Smooth muscle cell (in vitro differentiated cells): ENCODE measurements around the gene VAV2. TPM values are rescaled to one million over a fixed set of nuclear protein-coding genes. Genes with fewer than 3 reads are reported as not detected.
A peak's percentile ranks its signal among the peaks of the same experiment; 100 is the strongest.

ENCODE experiments used
- DNase-seq: peaks from one replicate; lab custom pipeline; 2025; ENCODE audit not compliant: unreplicated experiment; lab: John Stamatoyannopoulos, UW
- H2AFZ ChIP-seq: fragments of 200-600 bp; sonication (generic); 2 replicates; pipeline ENCODE4 v1.6.0; 2016; ENCODE audit warnings: antibody characterized with exemption, low read depth, mild to moderate bottlenecking
- H3F3A ChIP-seq: fragments of 200-600 bp; sonication (generic); 2 replicates; pipeline ENCODE4 v1.6.0; 2017; ENCODE audit warnings: antibody characterized with exemption, low read depth
- H3K27ac ChIP-seq: fragments of 200-600 bp; sonication (generic); 2 replicates; pipeline ENCODE4 v1.5.1; 2016; ENCODE audit warnings: low read depth, mild to moderate bottlenecking
- H3K27me3 ChIP-seq: fragments of 200-600 bp; sonication (generic); 2 replicates; pipeline ENCODE4 v1.6.1; 2016; ENCODE audit warnings: low read depth, mild to moderate bottlenecking
- H3K36me3 ChIP-seq: fragments of 200-600 bp; sonication (generic); 2 replicates; pipeline ENCODE4 v1.5.1; 2016; ENCODE audit warnings: low read depth
- H3K4me1 ChIP-seq: fragments of 200-600 bp; sonication (generic); 2 replicates; pipeline ENCODE4 v1.5.1; 2016; ENCODE audit warnings: low read depth
- H3K4me2 ChIP-seq: fragments of 200-600 bp; sonication (generic); 2 replicates; pipeline ENCODE4 v1.6.0; 2016; ENCODE audit warnings: mild to moderate bottlenecking
- H3K4me3 ChIP-seq: fragments of 200-600 bp; sonication (generic); 2 replicates; pipeline ENCODE4 v1.5.1; 2016; ENCODE audit warnings: mild to moderate bottlenecking
- H3K79me2 ChIP-seq: fragments of 200-600 bp; sonication (generic); 2 replicates; pipeline ENCODE4 v1.6.0; 2016; ENCODE audit warnings: low read depth, mild to moderate bottlenecking
- H3K9ac ChIP-seq: fragments of 200-600 bp; sonication (generic); 2 replicates; pipeline ENCODE4 v1.6.0; 2016; ENCODE audit warnings: low read depth
- H3K9me3 ChIP-seq: fragments of 200-600 bp; sonication (generic); replicated peaks from 2 replicates; pipeline ENCODE4 v1.5.1; 2016; ENCODE audit warnings: low read depth
- H4K20me1 ChIP-seq: fragments of 200-600 bp; sonication (generic); 2 replicates; pipeline ENCODE4 v1.6.0; 2016; ENCODE audit warnings: low read depth
- WGBS: methylation state at CpG from one replicate; pipeline ENCODE4 v1.1.7; 2016; ENCODE audit warnings: low lambda C conversion rate; 5-methylcytosine and 5-hydroxymethylcytosine counted together
- polyA plus RNA-seq: library from polyadenylated mRNA; unstranded; fragments of >200 nt; fragmentation: Nextera tagmentation; extraction: Ambion mirVana; gene quantifications from 2 replicates; pipeline ENCODE4 v1.2.1, GENCODE V29; 2016
- total RNA-seq: library from RNA; depleted of rRNA; stranded (reverse); fragments of >200 nt; gene quantifications from 2 replicates; pipeline ENCODE4 v1.2.3, GENCODE V29; 2014
- TF ChIP-seq, protein P1 (sequence below): fragments of 200-600 bp; sonication (generic); IDR thresholded peaks from 2 replicates; pipeline ENCODE4 v1.5.1; 2017; ENCODE audit warnings: borderline replicate concordance, mild to moderate bottlenecking, antibody characterized with exemption; ENCODE audit not compliant: insufficient read depth, poor library complexity, severe bottlenecking

The VAV2 gene, protein sequence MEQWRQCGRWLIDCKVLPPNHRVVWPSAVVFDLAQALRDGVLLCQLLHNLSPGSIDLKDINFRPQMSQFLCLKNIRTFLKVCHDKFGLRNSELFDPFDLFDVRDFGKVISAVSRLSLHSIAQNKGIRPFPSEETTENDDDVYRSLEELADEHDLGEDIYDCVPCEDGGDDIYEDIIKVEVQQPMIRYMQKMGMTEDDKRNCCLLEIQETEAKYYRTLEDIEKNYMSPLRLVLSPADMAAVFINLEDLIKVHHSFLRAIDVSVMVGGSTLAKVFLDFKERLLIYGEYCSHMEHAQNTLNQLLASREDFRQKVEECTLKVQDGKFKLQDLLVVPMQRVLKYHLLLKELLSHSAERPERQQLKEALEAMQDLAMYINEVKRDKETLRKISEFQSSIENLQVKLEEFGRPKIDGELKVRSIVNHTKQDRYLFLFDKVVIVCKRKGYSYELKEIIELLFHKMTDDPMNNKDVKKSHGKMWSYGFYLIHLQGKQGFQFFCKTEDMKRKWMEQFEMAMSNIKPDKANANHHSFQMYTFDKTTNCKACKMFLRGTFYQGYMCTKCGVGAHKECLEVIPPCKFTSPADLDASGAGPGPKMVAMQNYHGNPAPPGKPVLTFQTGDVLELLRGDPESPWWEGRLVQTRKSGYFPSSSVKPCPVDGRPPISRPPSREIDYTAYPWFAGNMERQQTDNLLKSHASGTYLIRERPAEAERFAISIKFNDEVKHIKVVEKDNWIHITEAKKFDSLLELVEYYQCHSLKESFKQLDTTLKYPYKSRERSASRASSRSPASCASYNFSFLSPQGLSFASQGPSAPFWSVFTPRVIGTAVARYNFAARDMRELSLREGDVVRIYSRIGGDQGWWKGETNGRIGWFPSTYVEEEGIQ
- total RNA-seq: 26.2 and 27.4 TPM in 2 replicates
- polyA plus RNA-seq: 35.3 and 59.4 TPM in 2 replicates

DNA sequence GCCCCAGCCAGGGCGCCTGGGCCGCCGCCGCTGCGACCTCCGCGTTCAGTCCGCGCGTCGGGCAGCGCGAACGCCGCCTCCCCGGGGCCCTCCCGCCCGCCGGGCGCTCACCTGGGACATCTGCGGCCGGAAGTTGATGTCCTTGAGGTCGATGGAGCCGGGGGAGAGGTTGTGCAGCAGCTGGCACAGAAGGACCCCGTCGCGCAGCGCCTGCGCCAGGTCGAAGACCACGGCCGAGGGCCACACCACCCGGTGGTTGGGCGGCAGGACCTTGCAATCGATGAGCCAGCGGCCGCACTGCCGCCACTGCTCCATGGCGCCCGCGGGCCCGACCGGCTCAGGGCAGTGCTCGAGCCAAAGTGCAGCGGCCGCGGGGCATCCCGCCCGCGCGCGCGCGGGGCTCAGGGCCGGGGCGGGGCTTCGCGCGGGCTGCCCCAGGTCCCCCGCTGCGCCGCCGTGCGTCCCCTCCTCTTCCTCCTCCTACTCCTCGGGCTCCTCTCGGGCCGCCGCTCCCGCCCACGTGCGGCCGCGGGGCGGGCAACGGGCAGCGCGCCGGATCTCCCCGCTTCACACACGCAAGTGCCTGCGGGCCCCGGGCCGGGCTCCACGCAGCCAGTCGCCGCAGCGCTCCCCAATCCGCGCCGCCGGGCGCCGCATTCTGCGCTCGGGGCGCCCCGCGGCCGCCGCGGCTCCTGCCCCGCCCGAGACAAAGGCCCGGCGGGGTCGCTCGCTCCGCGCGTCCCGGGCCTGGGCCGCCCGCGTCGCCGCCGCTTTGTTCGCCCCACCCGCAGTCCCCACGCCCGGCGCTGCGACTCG lies at the start of gene VAV2:
VAV2 (minus strand) TSS at position 361 of the 816 bp plus-strand sequence; CDS start at position 315, 46 bp downstream.
- H3K79me2 ChIP-seq: peaks cover 45% of the 10 kb centered on the region
- peak within 1 kb of the TSS; percentile 67 for H2AFZ ChIP-seq
- DNase-seq: peak; percentile 43
- TF ChIP-seq, protein P1, sequence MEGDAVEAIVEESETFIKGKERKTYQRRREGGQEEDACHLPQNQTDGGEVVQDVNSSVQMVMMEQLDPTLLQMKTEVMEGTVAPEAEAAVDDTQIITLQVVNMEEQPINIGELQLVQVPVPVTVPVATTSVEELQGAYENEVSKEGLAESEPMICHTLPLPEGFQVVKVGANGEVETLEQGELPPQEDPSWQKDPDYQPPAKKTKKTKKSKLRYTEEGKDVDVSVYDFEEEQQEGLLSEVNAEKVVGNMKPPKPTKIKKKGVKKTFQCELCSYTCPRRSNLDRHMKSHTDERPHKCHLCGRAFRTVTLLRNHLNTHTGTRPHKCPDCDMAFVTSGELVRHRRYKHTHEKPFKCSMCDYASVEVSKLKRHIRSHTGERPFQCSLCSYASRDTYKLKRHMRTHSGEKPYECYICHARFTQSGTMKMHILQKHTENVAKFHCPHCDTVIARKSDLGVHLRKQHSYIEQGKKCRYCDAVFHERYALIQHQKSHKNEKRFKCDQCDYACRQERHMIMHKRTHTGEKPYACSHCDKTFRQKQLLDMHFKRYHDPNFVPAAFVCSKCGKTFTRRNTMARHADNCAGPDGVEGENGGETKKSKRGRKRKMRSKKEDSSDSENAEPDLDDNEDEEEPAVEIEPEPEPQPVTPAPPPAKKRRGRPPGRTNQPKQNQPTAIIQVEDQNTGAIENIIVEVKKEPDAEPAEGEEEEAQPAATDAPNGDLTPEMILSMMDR: no peak
- H3F3A ChIP-seq: no peaks in the 10 kb centered on the region
- peak within 1 kb of the TSS; percentile 87 for H3K9ac ChIP-seq
- H3K27me3 ChIP-seq: no peaks in the 10 kb centered on the region
- H4K20me1 ChIP-seq: peaks cover 50% of the 10 kb centered on the region
- peak within 1 kb of the TSS; percentile 86 for H3K27ac ChIP-seq
- H3K36me3 ChIP-seq: no peaks in the 10 kb centered on the region
- peaks cover 18% of the 10 kb centered on the region for H3K4me1 ChIP-seq
- under 1% methylated on average over 73 of the region's 124 CpGs for WGBS
- peak within 1 kb of the TSS; percentile 90 for H3K4me3 ChIP-seq
- no peaks in the 10 kb centered on the region for H3K9me3 ChIP-seq
- H3K4me2 ChIP-seq: peak within 1 kb of the TSS; percentile 99

DNA sequence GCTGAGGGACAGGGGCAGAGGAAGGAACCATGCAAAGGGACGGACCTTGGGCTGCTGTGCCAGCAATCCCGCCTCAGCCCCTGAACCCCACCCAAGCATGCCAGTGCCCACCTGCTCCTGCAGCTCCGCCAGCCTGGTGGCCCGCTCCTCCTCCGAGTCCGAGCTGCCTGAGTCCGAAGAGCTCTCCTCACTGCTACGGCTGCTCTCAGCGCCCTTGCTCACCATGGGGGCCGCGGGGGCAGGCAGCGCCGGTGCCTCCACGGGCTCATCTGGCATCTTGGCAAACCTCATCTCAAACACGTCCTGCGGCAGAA lies 49.5 kb upstream of the VAV2 start:
- Histone ChIP-seq H3K27me3 (no peaks in the 10 kb centered on the region), H3K9me3 (no peaks in the 10 kb centered on the region), H3K27ac (no peak overlapping the region), H2AFZ (no peak overlapping the region), H3K9ac (no peak overlapping the region), H3K4me3 (no peak overlapping the region), H4K20me1 (peaks cover 31% of the 10 kb centered on the region), H3K36me3 (peaks cover 3% of the 10 kb centered on the region), H3K4me1 (no peaks in the 10 kb centered on the region), H3K4me2 (no peak overlapping the region), H3K79me2 (no peaks in the 10 kb centered on the region), H3F3A (no peaks in the 10 kb centered on the region)
- WGBS: 98% methylated on average over 16 of the region's 16 CpGs
- DNase-seq: no peak
- TF ChIP-seq, protein P1: no peak

DNA sequence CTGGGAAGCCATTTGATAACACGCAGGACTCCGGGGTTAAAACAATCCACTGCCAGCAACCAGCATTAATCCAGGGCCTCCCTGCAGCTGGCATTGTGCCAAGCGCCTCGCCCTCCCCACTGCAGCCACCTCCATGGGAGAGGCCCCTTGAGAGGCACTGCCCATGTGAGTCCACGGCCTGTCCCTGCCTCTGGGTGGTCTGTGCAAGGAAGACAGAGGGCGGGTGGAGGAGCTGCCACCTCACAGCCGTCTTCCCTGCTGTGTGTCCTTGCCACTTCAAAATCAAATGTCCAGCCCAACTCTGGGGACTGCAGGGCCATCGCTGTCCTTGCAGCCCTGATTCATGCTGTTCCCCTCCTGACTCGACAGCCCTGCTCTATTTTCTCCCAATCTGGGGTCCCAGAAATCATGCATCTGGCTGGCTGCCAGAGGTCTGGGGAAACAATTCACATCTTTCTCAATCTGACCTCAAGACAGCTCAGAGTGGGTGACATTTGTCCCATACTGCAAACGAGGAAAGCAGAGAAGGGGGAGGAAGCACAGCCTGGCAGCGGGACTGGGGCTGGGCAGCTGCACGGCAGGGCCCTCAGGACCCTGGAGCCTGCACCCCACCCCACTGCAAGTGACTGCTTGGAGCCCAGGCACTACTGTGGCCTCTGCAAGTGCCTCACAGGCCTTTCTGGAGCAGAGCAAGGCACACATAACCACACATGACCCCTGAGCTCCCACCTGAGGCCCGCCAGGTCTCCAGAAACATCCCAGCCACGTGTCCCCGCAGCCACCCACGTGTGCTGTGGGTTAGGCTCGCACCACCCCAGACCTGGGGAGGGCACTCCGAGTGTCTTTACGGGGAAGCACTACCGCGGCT lies 48.9 kb upstream of the VAV2 start:
- Histone ChIP-seq H3K4me2 (no peak overlapping the region), H3K36me3 (peaks cover 3% of the 10 kb centered on the region), H3K4me1 (no peaks in the 10 kb centered on the region), H3K9ac (no peak overlapping the region), H3K4me3 (no peak overlapping the region), H3K27me3 (no peaks in the 10 kb centered on the region), H4K20me1 (peaks cover 25% of the 10 kb centered on the region), H3K27ac (no peak overlapping the region), H2AFZ (no peak overlapping the region), H3K9me3 (no peaks in the 10 kb centered on the region), H3F3A (no peaks in the 10 kb centered on the region), H3K79me2 (no peaks in the 10 kb centered on the region)
- TF ChIP-seq, protein P1: no peak
- 94% methylated on average over 21 of the region's 21 CpGs for WGBS
- no peak for DNase-seq
